Gastroesophageal sphincter (tissue), 2 donors: Measurements from ENCODE around the gene TMEM121B.

Experiments
- POLR2A ChIP-seq, 2 donors: fragments of 450-650 bp; IDR thresholded peaks; one replicate each; pipeline ENCODE4 v1.6.1; 2017; ENCODE audit warnings: antibody characterized with exemption in 2 of 2, mild to moderate bottlenecking in 2 of 2, moderate library complexity in 1 of 2
- POLR2AphosphoS5 ChIP-seq: sonication (generic); formaldehyde crosslinking; IDR thresholded peaks from one replicate; pipeline ENCODE4 v1.6.1; 2017; ENCODE audit warnings: antibody characterized with exemption

DNA sequence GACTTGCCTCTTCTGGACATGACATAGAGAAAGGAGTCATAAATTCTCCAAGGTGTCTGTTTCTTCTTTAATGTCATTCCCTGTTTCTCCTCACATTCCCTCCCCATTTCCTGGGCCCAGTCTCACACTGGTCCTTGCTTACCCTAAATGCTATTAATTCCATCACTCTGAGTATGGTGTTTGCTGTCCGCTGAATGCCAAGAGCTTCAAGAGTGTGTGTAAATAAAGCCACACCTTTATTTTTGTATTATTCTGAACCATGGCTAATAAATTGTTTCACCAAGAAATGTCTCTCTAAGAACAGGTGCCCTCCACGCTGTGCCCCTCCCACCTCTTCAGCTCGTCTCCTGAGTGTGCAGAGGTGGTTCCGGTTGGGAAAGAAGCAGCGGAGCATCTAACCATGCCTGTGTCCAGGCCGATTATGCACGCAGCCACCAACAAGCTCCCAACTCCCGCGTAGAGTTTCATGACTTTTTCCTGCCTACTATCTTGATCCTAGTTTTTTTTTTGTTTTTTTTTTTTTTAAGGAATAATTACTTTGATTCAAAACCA, 8.6 kb downstream of the TMEM121B start:
- TF ChIP-seq POLR2AphosphoS5 (no peak), POLR2A (IDR thresholded peaks at IDR 0.05) (no peak)
